ENCODE data around the gene HMG20B.

The HMG20B gene

DNA sequence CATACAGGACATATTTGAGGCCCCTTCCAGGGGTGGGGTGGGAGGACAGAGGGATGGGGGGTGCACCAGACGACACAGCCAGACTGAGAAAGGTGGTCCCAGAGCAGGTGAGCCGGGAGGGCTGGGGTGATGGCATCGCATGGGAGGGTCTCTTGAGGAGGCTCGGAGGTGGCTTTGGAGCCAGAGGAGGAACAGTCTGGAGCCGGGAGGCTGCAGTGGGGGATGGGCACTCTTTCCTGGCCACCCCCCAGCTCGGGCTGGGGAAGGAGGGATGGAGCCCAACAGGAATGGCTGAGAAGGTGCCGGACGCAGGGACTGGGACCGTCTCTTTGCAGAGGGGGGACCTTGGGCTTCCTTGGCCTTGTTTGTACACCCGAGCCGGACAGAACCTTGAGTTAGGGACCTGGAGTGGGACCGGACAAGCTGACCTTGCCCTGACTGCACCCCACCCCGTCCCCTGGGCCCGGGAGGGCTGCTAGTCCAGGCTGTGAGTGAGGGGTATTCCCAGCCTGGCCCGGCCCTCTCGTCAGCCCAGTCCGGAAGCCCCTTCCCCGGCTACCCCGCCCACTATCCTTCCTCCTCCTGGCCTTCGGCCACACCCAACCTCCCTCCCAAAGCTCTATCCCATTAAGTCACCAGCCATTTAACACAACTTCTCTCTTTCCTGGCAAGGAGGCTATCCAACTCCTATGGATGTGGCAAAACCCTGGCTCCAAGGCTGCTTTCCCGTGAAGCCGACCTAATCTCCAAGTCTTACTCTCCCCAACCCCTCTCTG, 34.7 kb downstream of the HMG20B start:
- Histone ChIP-seq H3K36me3 (ENCODE audit: control insufficient read depth, insufficient read depth, low read length) (peaks cover 11% of the 10 kb centered on the region), H3K9me3 (ENCODE audit: control insufficient read depth, low read length) (no peaks in the 10 kb centered on the region), H3K27ac (ENCODE audit: insufficient read depth, low read depth, low read length, poor library complexity, severe bottlenecking) (no peak overlapping the region), H3K27me3 (ENCODE audit: control insufficient read depth, insufficient read depth, low read length, poor library complexity, severe bottlenecking) (peaks cover 35% of the 10 kb centered on the region), H3K4me1 (ENCODE audit: control insufficient read depth, insufficient read depth, low read length) (peaks cover 14% of the 10 kb centered on the region), H3K4me3 (ENCODE audit: insufficient read depth, low read depth, low read length) (peak overlapping the region; percentile 25)
- WGBS, 2 experiments, result 12 to 13% methylated on average over 22 of the region's 22 CpGs

DNA sequence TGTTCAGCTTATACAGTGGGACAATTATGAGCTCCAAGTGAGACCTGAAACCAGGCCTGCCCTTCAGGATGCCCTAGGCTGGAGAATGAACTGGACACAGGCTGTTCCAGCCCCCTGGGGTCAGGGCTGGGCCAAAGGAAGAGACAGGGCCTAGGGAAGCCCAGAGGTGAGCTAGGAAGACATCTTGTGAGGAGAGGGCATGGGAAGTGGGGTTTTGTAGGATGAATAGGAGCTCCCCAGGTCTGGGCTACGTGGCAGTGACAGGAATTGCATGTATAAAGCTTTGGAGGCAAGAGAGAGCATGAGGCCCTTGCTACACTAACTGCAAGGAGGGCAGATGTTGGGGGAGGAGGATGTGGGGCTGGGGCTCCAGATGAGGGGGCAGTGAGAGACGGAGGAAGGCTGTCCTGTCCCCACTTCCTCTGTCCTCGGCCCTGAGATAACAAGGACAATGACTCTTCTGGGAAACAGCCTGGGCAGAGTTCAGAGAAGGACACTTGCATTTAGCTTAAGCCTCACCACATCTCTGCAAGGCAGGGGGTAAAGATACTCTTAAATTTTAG, 35.4 kb downstream of the HMG20B start:
- peaks cover 35% of the 10 kb centered on the region for H3K27me3 ChIP-seq (ENCODE audit: control insufficient read depth, insufficient read depth, low read length, poor library complexity, severe bottlenecking)
- H3K9me3 ChIP-seq (ENCODE audit: control insufficient read depth, low read length), result no peaks in the 10 kb centered on the region
- WGBS, 2 experiments, result 88% methylated on average over 3 of the region's 3 CpGs
- H3K36me3 ChIP-seq (ENCODE audit: control insufficient read depth, insufficient read depth, low read length), result peaks cover 11% of the 10 kb centered on the region
- no peak overlapping the region for H3K27ac ChIP-seq (ENCODE audit: insufficient read depth, low read depth, low read length, poor library complexity, severe bottlenecking)
- H3K4me3 ChIP-seq (ENCODE audit: insufficient read depth, low read depth, low read length), result no peak overlapping the region
- H3K4me1 ChIP-seq (ENCODE audit: control insufficient read depth, insufficient read depth, low read length), result peaks cover 14% of the 10 kb centered on the region

DNA sequence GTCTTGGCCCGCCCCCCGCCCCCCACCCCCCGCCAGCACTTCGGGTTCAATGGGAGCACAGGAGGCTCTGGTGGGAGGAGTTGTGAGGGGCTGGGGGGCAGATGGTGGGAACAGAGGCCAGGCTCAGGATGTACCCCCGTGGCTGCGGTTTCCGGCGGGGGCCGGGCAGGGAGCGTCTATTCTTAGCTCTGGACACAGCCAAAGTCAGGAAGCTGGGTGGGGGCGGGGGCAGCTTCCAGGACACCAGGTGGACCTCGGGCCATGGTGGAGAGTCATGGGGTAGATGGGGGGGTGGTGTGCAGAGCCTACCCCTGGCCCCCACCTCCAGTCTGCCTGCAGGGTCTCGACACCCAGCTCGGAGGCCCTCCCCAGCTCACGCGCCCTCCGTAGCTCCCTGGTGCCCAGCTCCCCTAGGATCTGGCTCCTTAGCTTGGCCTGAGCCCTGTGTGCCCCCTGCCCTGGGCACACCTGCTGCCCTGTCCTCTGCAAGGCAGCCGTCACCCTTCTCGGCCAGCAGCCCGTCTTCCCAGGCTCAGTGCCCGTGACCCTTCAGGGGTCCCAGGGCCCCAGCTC, 36.1 kb downstream of the HMG20B start:
- no peak overlapping the region for H3K4me3 ChIP-seq (ENCODE audit: insufficient read depth, low read depth, low read length)
- no peaks in the 10 kb centered on the region for H3K9me3 ChIP-seq (ENCODE audit: control insufficient read depth, low read length)
- H3K36me3 ChIP-seq (ENCODE audit: control insufficient read depth, insufficient read depth, low read length), result peaks cover 11% of the 10 kb centered on the region
- H3K4me1 ChIP-seq (ENCODE audit: control insufficient read depth, insufficient read depth, low read length), result peaks cover 14% of the 10 kb centered on the region
- H3K27me3 ChIP-seq (ENCODE audit: control insufficient read depth, insufficient read depth, low read length, poor library complexity, severe bottlenecking), result peaks cover 35% of the 10 kb centered on the region
- H3K27ac ChIP-seq (ENCODE audit: insufficient read depth, low read depth, low read length, poor library complexity, severe bottlenecking), result no peak overlapping the region
- WGBS, 2 experiments, result 91 to 92% methylated on average over 21 of the region's 21 CpGs

DNA sequence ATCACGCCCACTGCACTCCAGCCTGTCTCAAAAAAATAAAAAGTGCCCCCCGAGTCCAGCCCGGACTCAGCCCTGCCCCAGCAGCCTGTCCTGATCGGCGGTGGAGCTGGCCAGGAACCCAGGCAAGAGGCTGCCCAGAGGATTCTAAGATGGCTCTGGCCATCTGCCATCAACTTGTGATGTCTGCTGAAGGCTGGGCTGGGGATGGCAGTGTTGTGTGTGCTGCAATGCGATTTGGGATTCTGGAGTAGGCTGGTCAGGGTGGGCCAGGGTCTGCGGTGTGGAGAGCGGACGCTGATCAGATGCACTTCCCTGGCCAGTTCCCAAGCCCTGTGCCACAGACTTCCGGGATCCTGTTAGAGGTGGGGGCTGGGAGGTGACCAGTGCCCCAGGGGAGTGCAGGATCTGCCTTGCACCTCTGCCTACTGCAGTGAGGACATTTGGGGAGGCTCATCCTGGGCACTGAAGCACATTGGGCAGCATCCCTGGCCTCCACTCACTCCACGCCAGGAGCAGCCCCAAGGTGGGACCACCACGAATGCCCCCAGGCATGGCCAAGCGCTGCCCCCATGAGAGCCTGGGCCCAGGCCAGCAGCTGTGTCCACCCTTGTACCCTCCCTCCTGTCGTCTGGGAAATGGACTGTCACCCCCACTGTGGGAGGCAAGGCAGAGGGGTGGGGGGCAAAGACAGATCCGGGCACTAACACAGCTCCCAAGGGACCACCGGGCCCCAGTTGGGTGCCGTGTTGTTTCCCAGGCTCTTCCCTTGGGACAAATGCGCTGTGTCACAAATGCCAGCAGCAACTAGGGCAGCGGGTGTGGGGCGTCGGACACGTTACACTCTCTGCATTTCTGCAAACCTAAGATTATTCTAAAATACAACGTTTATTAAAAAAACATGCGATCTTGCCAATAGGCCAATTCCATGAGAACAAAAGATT, 37.3 kb downstream of the HMG20B start:
- H3K4me1 ChIP-seq (ENCODE audit: control insufficient read depth, insufficient read depth, low read length), result peaks cover 14% of the 10 kb centered on the region
- H3K27ac ChIP-seq (ENCODE audit: insufficient read depth, low read depth, low read length, poor library complexity, severe bottlenecking), result no peak overlapping the region
- 92 to 94% methylated on average over 24 of the region's 24 CpGs for WGBS, 2 experiments
- no peak overlapping the region for H3K4me3 ChIP-seq (ENCODE audit: insufficient read depth, low read depth, low read length)
- H3K9me3 ChIP-seq (ENCODE audit: control insufficient read depth, low read length), result no peaks in the 10 kb centered on the region
- peaks cover 11% of the 10 kb centered on the region for H3K36me3 ChIP-seq (ENCODE audit: control insufficient read depth, insufficient read depth, low read length)
- H3K27me3 ChIP-seq (ENCODE audit: control insufficient read depth, insufficient read depth, low read length, poor library complexity, severe bottlenecking), result peaks cover 31% of the 10 kb centered on the region

DNA sequence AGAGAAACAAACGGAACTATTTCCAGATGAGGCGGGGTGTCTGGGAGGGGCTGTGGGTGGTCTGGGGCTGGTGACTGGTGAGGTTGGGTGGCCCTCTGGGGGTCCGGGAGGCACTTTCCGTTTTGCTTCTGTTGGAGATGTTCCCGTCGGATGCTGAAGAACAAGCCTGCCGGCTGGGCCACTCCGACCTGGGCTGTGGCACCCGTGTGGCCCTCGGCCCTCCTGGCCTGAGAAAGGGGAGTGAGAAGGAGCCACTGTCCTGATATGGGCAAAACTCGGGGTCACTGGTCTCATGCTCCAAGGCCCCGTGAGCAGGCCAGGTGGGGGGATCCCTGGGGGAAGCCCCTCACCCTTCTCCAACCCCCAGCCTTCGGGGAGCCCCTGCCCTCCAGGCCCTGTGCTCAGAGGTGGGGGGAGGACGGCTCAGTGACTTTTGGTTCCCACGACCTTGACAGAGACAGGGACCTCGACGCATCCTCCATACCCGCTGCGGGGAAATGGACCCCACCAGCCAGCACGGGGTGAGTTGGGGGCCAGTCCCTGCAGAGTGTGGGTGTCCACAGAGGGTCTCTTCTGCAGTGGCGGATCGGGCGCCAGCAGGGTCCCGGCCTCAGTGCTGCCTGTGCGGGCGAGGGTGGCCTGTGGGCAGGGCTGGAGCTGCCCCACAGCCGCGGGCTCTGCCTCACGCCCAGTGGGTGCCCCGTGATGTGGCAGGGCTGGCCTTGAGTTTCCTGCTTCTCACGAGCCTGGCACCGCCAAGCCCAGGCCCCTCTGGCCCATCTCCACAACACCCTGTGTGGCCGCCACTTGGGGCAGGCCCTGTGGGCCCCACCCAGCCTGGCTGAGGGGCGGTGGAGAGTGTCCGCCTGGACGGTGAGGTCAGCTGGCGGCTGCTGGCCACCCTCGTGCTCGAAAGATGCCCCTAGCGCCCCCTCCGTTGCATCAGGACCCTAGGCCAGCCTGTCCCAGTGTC, 38.3 kb downstream of the HMG20B start:
- Histone ChIP-seq H3K9me3 (ENCODE audit: control insufficient read depth, low read length) (no peaks in the 10 kb centered on the region), H3K27me3 (ENCODE audit: control insufficient read depth, insufficient read depth, low read length, poor library complexity, severe bottlenecking) (peaks cover 22% of the 10 kb centered on the region), H3K4me1 (ENCODE audit: control insufficient read depth, insufficient read depth, low read length) (peaks cover 14% of the 10 kb centered on the region), H3K4me3 (ENCODE audit: insufficient read depth, low read depth, low read length) (no peak overlapping the region), H3K27ac (ENCODE audit: insufficient read depth, low read depth, low read length, poor library complexity, severe bottlenecking) (no peak overlapping the region), H3K36me3 (ENCODE audit: control insufficient read depth, insufficient read depth, low read length) (peaks cover 11% of the 10 kb centered on the region)
- WGBS, 2 experiments, result 93 to 94% methylated on average over 41 of the region's 41 CpGs

DNA sequence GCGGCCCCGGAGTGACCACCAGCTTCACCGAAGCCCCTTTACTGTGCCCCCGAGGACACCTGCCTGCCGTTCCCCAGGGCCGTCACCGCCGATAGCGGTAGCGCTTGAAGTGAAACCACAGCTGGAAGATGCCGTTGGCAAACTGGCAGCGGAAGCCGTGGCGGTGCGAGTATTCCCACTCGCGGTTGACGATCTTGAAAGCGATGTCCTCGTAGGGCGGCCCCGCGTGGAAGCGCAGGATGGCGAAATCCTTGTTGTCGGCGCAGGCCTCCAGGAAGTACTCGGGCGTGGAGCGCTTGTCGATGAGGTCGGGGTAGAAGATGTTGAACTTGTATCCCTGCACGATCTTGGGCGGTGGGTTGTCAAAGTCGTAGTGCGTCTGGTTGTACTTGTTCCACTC, 39.1 kb downstream of the HMG20B start:
- Histone ChIP-seq H3K4me1 (ENCODE audit: control insufficient read depth, insufficient read depth, low read length) (peaks cover 14% of the 10 kb centered on the region), H3K4me3 (ENCODE audit: insufficient read depth, low read depth, low read length) (no peak overlapping the region), H3K9me3 (ENCODE audit: control insufficient read depth, low read length) (no peaks in the 10 kb centered on the region), H3K27me3 (ENCODE audit: control insufficient read depth, insufficient read depth, low read length, poor library complexity, severe bottlenecking) (peaks cover 13% of the 10 kb centered on the region), H3K36me3 (ENCODE audit: control insufficient read depth, insufficient read depth, low read length) (peaks cover 11% of the 10 kb centered on the region), H3K27ac (ENCODE audit: insufficient read depth, low read depth, low read length, poor library complexity, severe bottlenecking) (no peak overlapping the region)
- WGBS, 2 experiments, result 95 to 96% methylated on average over 36 of the region's 36 CpGs

DNA sequence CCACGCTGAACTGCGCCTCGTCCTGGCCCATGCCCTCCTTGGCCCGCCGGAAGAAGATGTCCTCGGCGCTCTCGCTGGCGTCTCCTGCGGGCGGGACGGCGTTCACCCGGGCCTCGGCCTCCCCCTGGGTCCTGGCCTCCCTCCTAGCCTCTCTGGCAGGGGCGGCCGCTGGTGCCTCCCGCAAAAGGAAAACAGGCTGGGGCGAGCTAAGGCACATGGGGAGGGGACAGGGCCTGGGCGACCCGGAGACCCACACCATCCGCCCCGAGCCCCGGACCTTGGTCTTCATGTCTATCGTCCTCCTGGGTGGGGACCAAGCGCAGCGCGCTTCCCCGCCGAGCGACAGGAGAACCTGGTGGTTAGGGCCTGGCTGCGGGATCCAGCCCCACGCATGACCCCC, 39.6 kb downstream of the HMG20B start:
- no peak overlapping the region for H3K27ac ChIP-seq (ENCODE audit: insufficient read depth, low read depth, low read length, poor library complexity, severe bottlenecking)
- peaks cover 11% of the 10 kb centered on the region for H3K4me1 ChIP-seq (ENCODE audit: control insufficient read depth, insufficient read depth, low read length)
- no peaks in the 10 kb centered on the region for H3K9me3 ChIP-seq (ENCODE audit: control insufficient read depth, low read length)
- H3K27me3 ChIP-seq (ENCODE audit: control insufficient read depth, insufficient read depth, low read length, poor library complexity, severe bottlenecking), result peaks cover 9% of the 10 kb centered on the region
- H3K36me3 ChIP-seq (ENCODE audit: control insufficient read depth, insufficient read depth, low read length), result peaks cover 11% of the 10 kb centered on the region
- no peak overlapping the region for H3K4me3 ChIP-seq (ENCODE audit: insufficient read depth, low read depth, low read length)
- 96% methylated on average over 33 of the region's 33 CpGs for WGBS, 2 experiments

DNA sequence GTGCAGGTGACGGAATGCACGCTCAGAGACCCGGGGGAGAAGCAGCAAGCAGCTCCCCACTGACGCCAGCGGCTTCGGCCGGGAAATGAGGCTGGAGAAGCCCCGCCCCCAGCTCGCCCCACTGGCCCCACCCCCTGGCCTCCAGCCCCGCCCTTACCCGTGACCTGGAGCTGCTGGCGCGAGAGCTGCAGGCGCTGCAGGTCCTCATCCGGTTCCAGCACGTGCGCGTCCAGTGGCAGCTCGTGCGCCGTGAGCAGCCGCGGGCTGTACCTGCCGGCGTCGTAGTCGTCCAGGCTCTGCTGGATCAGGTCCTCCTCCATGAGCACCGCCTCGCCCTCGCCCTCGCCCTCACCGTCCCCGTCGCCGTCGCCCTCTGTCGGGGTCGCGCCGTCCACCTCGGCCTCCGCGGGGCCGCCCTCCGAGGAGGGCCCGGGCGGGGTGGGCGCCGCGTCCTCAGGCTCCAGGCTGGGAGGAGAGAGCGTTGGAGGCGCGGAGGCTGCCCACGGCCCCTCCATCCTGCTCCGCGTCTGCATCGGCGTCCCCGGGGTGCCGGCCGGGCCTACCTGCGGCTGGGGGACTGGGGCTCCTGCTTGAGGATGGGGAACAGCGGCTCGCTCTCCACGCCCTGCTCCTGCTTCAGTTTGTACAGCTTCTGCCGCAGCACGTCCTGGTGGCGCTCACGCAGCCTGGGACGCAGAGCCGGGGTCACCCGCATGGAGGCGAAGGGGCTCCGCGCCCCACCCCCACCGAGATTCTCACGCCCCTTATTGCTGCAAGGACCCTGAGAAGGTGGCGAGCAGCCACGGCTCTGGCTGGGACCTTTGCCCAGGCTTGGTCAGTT, 40.4 kb downstream of the HMG20B start:
- Histone ChIP-seq H3K36me3 (ENCODE audit: control insufficient read depth, insufficient read depth, low read length) (peaks cover 11% of the 10 kb centered on the region), H3K9me3 (ENCODE audit: control insufficient read depth, low read length) (no peaks in the 10 kb centered on the region), H3K27ac (ENCODE audit: insufficient read depth, low read depth, low read length, poor library complexity, severe bottlenecking) (no peak overlapping the region), H3K4me3 (ENCODE audit: insufficient read depth, low read depth, low read length) (no peak overlapping the region), H3K27me3 (ENCODE audit: control insufficient read depth, insufficient read depth, low read length, poor library complexity, severe bottlenecking) (peaks cover under 1% of the 10 kb centered on the region), H3K4me1 (ENCODE audit: control insufficient read depth, insufficient read depth, low read length) (peaks cover 3% of the 10 kb centered on the region)
- 88 to 89% methylated on average over 79 of the region's 79 CpGs for WGBS, 2 experiments

Data from ectodermal cell (in vitro differentiated cells).